ENCODE measurements around the gene ZRSR2. TPM values are rescaled to one million over a fixed set of nuclear protein-coding genes. Genes with fewer than 3 reads are reported as not detected.
"Not testable (repeated sequence)": the region's sequence is repeated elsewhere in the genome, so short reads cannot be mapped to it uniquely, and the experiment has no call there.

Gene ZRSR2
- polyA plus RNA-seq, 1 donor from 2014 or later: 11.2 TPM

DNA sequence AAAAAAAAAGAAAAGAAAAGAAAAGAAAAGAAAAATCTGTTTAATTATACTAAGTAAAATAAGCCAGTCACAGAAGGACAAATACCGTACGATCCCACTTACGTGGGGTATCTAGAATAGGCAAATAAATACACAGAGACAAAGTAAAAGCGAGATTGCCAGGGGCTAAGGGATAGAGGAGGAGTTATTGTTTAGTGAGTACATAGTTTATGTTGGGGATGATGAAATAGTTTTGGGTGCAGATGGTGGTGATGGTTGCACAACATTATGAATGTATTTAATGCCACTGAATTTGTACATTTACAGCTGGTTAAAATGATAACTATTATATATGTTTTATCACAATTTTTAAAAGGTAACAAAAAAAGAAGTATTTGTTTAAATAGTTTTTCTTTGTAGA lies 45.1 kb upstream of the ZRSR2 start:
- Histone ChIP-seq H3K9ac (ENCODE audit: low read length) (no peak overlapping the region), H3K79me2 (replicated peaks; ENCODE audit: insufficient read depth, low read length) (no peaks in the 10 kb centered on the region), H3K9me2 (ENCODE audit: insufficient read depth, low read length) (no peaks in the 10 kb centered on the region), H3K4me2 (ENCODE audit: low read length) (no peak overlapping the region), H3K27ac (ENCODE audit: low read length) (no peak overlapping the region), H3K4me3 (ENCODE audit: low read length) (no peak overlapping the region), H3K9me3 (ENCODE audit: low read length) (no peaks in the 10 kb centered on the region), H3K36me3 (ENCODE audit: insufficient read depth, low read length) (no peaks in the 10 kb centered on the region), H2AFZ (ENCODE audit: low read depth, low read length) (no peak overlapping the region), H3F3A (ENCODE audit: insufficient read depth, low read length, poor library complexity, severe bottlenecking) (no peaks in the 10 kb centered on the region), H3K27me3 (ENCODE audit: insufficient read depth, low read depth, low read length) (no peaks in the 10 kb centered on the region), H4K20me1 (ENCODE audit: insufficient read depth) (no peaks in the 10 kb centered on the region)
- TF ChIP-seq POLR2AphosphoS5 (IDR thresholded peaks at IDR 0.05) (no peak), RAD21 (conservative IDR thresholded peaks at IDR 0.05) (no peak), SMC3 (conservative IDR thresholded peaks at IDR 0.05; ENCODE audit: poor library complexity) (no peak), EZH2 (IDR thresholded peaks at IDR 0.05; ENCODE audit: borderline replicate concordance, insufficient read depth, low read length, poor library complexity, severe bottlenecking) (no peak), EP300 (conservative IDR thresholded peaks at IDR 0.05; ENCODE audit: poor library complexity, severe bottlenecking) (no peak), MXI1 (conservative IDR thresholded peaks at IDR 0.05; ENCODE audit: poor library complexity, severe bottlenecking) (no peak), TAF1 (IDR thresholded peaks at IDR 0.05; ENCODE audit: low read depth) (no peak)
- TF ChIP-seq, protein P1, sequence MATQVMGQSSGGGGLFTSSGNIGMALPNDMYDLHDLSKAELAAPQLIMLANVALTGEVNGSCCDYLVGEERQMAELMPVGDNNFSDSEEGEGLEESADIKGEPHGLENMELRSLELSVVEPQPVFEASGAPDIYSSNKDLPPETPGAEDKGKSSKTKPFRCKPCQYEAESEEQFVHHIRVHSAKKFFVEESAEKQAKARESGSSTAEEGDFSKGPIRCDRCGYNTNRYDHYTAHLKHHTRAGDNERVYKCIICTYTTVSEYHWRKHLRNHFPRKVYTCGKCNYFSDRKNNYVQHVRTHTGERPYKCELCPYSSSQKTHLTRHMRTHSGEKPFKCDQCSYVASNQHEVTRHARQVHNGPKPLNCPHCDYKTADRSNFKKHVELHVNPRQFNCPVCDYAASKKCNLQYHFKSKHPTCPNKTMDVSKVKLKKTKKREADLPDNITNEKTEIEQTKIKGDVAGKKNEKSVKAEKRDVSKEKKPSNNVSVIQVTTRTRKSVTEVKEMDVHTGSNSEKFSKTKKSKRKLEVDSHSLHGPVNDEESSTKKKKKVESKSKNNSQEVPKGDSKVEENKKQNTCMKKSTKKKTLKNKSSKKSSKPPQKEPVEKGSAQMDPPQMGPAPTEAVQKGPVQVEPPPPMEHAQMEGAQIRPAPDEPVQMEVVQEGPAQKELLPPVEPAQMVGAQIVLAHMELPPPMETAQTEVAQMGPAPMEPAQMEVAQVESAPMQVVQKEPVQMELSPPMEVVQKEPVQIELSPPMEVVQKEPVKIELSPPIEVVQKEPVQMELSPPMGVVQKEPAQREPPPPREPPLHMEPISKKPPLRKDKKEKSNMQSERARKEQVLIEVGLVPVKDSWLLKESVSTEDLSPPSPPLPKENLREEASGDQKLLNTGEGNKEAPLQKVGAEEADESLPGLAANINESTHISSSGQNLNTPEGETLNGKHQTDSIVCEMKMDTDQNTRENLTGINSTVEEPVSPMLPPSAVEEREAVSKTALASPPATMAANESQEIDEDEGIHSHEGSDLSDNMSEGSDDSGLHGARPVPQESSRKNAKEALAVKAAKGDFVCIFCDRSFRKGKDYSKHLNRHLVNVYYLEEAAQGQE (IDR thresholded peaks at IDR 0.05; ENCODE audit: borderline replicate concordance): no peak
- TF ChIP-seq, protein P2, sequence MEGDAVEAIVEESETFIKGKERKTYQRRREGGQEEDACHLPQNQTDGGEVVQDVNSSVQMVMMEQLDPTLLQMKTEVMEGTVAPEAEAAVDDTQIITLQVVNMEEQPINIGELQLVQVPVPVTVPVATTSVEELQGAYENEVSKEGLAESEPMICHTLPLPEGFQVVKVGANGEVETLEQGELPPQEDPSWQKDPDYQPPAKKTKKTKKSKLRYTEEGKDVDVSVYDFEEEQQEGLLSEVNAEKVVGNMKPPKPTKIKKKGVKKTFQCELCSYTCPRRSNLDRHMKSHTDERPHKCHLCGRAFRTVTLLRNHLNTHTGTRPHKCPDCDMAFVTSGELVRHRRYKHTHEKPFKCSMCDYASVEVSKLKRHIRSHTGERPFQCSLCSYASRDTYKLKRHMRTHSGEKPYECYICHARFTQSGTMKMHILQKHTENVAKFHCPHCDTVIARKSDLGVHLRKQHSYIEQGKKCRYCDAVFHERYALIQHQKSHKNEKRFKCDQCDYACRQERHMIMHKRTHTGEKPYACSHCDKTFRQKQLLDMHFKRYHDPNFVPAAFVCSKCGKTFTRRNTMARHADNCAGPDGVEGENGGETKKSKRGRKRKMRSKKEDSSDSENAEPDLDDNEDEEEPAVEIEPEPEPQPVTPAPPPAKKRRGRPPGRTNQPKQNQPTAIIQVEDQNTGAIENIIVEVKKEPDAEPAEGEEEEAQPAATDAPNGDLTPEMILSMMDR (IDR thresholded peaks at IDR 0.05; ENCODE audit: poor library complexity, severe bottlenecking): no peak

DNA sequence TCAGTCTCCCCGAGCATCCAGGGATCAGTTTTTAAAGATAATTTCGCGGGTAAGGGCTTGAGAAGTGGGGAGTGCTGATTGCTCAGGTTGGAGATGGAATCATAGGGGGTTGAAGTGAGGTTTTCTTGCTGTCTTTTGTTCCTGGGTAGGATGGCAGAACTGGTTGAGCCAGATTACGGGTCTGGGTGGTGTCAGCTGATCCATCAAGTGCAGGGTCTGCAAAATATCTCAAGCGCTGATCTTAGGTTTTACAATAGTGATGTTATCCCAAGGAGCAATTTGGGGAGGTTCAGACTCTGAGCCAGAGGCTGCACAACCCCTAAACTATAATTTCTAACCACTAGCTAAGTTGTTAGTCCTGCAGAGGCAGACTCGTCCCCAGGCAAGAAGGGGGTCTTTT lies 43.6 kb upstream of the ZRSR2 start:
- H3F3A ChIP-seq (ENCODE audit: insufficient read depth, low read length, poor library complexity, severe bottlenecking); H3K36me3 ChIP-seq (ENCODE audit: insufficient read depth, low read length); H3K79me2 ChIP-seq (replicated peaks; ENCODE audit: insufficient read depth, low read length); H4K20me1 ChIP-seq (ENCODE audit: insufficient read depth); H3K9me2 ChIP-seq (ENCODE audit: insufficient read depth, low read length); H3K27me3 ChIP-seq (ENCODE audit: insufficient read depth, low read depth, low read length); H3K4me2 ChIP-seq (ENCODE audit: low read length); H2AFZ ChIP-seq (ENCODE audit: low read depth, low read length); H3K9me3 ChIP-seq (ENCODE audit: low read length); H3K4me3 ChIP-seq (ENCODE audit: low read length); H3K9ac ChIP-seq (ENCODE audit: low read length); H3K27ac ChIP-seq (ENCODE audit: low read length): not testable (repeated sequence)

DNA sequence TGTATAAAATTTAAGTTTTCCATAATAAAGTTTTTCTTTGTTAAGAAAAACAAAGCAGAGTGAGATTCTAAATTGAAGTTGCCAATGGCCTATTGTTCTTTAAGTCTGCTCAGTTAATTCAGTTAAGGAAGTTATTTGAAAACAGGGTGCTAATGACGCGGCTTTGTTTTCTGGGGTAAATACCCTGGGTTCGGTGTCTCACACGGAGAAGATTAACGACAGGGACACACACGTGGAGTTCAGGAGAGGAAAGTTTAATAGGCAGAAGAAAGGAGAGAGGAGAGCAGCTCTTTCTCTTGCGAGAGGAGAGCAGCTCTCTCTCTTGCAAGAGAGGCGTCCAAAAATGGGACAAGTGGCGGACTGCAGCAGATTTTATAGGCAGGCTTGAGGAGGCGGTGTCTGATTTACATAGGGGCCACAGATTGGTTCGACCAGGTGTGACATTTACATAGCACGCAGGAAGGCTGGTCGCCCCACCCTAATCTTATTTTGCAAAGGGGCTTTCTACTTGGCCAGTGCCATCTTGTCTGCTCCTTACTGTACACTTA lies 42.6 kb upstream of the ZRSR2 start:
- H3K9ac ChIP-seq (ENCODE audit: low read length): no peak overlapping the region
- H3K9me2 ChIP-seq (ENCODE audit: insufficient read depth, low read length): no peaks in the 10 kb centered on the region
- no peaks in the 10 kb centered on the region for H3F3A ChIP-seq (ENCODE audit: insufficient read depth, low read length, poor library complexity, severe bottlenecking)
- no peaks in the 10 kb centered on the region for H4K20me1 ChIP-seq (ENCODE audit: insufficient read depth)
- no peak overlapping the region for H3K4me2 ChIP-seq (ENCODE audit: low read length)
- no peaks in the 10 kb centered on the region for H3K9me3 ChIP-seq (ENCODE audit: low read length)
- no peak for TF ChIP-seq EP300 (conservative IDR thresholded peaks at IDR 0.05; ENCODE audit: poor library complexity, severe bottlenecking)
- TF ChIP-seq, protein P2 (IDR thresholded peaks at IDR 0.05; ENCODE audit: poor library complexity, severe bottlenecking): no peak
- TF ChIP-seq RAD21 (conservative IDR thresholded peaks at IDR 0.05): no peak
- TF ChIP-seq POLR2AphosphoS5 (IDR thresholded peaks at IDR 0.05): no peak
- no peaks in the 10 kb centered on the region for H3K36me3 ChIP-seq (ENCODE audit: insufficient read depth, low read length)
- no peak overlapping the region for H3K27ac ChIP-seq (ENCODE audit: low read length)
- no peaks in the 10 kb centered on the region for H3K27me3 ChIP-seq (ENCODE audit: insufficient read depth, low read depth, low read length)
- no peaks in the 10 kb centered on the region for H3K79me2 ChIP-seq (replicated peaks; ENCODE audit: insufficient read depth, low read length)
- H3K4me3 ChIP-seq (ENCODE audit: low read length): no peak overlapping the region
- no peak overlapping the region for H2AFZ ChIP-seq (ENCODE audit: low read depth, low read length)

Data from neural cell (in vitro differentiated cells).